ENCODE measurements around the gene SLC39A11.
"Not testable (repeated sequence)": the region's sequence is repeated elsewhere in the genome, so short reads cannot be mapped to it uniquely, and the experiment has no call there.

Gene SLC39A11

DNA sequence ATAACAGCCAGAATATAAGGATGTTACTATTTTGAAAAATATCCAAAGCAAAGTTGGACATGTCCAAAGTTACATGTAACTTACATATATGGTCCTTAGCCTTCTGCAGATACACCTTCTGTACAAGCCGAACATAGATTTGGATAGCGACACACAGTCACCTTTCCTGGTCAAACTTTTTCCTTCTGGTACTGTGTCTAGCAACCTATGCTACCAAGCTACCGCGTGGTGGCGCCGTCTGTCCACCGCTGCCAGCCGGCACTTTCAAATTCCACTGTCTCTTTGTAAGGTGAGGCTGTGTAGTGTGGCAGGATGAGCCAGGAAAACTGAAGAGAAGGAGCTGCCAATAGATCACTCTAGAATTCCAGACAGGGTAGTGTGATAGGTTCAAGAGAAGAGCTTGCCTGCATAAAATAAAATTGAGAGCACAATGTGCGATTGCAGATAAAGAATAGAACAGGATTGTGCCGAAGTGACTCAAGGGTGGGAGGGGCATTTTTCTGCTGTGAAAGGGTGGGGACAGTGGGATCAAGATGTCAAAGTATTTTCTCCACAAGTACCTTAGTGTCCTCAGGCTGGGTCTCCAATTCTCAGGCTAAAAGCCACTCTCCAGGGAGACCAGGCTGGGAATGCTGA, 366.9 kb downstream of the SLC39A11 start:
- DNase-seq = peak; percentile 21

DNA sequence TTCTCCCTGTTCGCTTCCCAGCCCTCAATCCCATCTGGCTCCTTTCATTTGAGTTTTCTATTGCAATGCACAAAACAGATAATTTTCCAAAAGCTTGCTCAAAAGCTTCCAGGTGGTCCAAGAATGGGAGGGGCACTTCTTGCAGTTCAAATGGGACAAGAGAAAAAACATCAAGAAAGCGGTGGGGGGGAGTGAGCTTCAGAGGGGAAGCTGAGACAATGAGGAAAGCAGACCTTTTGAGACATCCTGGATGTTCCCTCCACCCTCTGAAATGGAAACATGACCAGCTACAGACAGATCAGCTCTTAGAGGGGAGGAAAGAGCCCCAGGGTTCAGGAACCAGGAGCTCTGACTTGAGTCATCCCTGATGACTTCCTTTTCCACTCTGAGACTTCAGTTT, 368.2 kb downstream of the SLC39A11 start:
- no peak for DNase-seq

DNA sequence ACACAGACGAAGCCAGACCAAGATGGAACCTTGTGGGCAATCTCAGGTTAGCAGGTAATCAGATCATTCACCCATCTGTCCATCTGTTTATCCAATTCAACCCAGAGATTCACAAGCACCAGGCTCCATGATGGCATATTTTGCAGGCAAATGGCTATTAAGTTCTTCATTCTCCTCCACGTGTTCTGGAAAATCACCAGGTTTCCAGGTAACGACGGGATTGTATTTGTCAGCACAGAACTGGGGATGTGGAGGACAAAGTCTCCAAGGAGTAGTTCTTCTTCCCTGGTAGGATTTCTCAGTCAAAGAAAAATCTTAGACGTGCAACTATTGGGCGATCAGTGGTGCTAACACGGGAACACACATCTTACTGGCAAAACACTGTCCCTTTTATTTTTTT, 368.8 kb downstream of the SLC39A11 start:
- DNase-seq = peak; percentile 6

DNA sequence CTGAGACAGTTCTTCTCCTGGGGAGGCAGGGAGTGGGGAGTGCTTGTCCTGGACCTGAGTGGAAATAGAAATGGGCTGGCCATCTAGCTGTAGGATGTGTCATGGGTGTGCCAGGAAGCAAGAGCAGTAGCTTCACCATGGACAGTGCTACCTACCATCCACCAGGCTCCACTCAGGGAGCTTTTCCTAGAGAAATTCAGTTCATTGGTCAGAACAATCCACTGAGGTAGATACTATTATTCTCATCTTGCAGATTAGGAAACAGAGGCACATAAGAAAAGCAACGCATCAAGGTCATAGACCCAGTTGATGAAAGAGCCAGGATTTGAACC, 372.0 kb downstream of the SLC39A11 start:
- no peak for DNase-seq

DNA sequence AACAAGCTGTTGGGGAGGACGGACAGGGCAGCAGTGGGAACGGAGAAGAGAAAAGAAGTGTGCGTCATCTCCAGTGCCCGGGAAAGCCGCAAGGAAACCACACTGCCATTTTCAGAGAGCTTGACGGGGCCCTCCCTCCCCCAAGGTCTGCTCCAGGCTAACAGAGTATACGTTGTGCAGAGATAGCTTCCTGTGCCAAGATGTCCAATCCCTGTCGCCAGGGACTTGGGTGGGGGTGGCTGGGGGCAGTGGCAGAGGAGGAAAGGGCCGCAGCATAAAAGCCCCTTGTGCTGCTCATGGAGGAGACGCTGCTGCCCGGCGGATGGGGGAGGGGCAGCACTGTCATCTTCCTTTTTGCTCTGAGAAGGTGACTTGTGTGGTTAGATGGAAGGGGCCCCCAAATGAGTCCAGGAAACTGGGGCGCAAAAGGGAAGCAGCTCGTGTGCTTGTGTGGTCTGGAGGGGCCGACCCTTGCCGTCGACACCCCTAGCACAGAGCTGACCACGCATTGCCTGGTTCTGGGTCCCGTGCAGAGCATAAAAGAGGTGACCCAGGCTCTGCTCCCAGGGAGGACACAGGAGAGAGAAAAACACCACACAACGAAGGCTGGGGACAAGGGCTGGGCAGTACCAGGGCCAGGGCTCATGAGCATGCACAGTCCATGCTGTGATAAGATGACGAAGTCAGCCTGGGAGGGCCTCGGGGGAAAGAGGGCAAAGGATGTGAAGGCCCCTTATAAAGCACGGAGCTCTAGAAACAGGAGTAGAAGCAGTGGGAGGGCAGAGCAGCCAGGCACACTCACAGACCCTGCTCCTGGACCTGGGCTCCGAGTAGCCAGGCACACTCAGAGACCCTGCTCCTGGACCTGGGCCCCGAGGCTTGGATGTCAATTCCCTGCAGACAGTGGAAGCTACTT, 372.7 kb downstream of the SLC39A11 start:
- no peak for DNase-seq

- DNase-seq = no peak
Observed at GRCh38 chr17:72719206-72719577, 373.3 kb downstream of the SLC39A11 start.

GRCh38 chr17:72717676-72718075, 374.8 kb downstream of the SLC39A11 start:
- no peak for DNase-seq

DNA sequence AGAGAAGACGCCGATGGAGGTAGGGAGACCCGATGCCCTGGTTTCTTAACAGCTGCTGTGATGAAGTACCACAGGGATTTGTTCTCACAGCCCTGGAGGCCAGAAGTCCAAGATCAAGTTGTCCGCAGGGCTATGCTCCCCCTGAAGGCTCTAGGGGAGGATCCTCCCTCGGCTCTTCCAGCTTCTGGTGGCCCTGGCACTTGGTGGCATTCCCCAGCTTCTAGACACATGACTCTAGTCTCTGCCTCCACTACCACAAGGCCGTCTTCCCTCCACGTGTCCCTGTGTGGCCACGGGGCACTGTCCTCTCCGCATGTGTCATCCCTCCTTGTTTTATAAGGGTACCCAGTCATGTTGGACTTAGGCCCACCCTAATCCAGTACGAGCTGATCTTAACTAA, 375.2 kb downstream of the SLC39A11 start:
- no peak for DNase-seq

- no peak for DNase-seq
Observed at GRCh38 chr17:72715906-72716572, 376.4 kb downstream of the SLC39A11 start.

GRCh38 chr17:72714357-72714966, 378.0 kb downstream of the SLC39A11 start:
- no peak for DNase-seq

DNA sequence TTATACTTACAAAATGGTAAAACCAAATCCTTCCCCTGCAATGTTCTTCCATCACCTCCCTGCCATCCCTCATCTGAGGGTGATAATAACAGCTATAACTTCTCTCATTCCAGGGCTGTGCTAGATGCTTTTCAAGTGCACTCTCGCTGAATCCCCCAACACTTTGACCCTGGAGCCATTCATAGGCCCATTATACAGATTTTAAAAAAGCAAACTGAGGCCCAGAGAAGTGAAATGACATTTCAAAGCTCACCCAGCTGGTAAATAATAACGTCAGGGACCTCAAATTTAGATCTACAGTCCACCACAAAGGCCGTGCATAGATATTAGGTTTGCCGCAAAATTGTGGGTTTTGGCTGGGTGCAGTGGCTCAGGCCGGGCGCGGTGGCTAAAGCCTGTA, 378.8 kb downstream of the SLC39A11 start:
- no peak for DNase-seq

- no peak for DNase-seq
Observed at GRCh38 chr17:72711521-72712310, 380.8 kb downstream of the SLC39A11 start.

GRCh38 chr17:72710834-72711233, 381.7 kb downstream of the SLC39A11 start:
- no peak for DNase-seq

- no peak for DNase-seq
Observed at GRCh38 chr17:72710202-72710601, 382.3 kb downstream of the SLC39A11 start.

- not testable (repeated sequence) for DNase-seq
Observed at GRCh38 chr17:72708682-72709081, 383.8 kb downstream of the SLC39A11 start.

DNA sequence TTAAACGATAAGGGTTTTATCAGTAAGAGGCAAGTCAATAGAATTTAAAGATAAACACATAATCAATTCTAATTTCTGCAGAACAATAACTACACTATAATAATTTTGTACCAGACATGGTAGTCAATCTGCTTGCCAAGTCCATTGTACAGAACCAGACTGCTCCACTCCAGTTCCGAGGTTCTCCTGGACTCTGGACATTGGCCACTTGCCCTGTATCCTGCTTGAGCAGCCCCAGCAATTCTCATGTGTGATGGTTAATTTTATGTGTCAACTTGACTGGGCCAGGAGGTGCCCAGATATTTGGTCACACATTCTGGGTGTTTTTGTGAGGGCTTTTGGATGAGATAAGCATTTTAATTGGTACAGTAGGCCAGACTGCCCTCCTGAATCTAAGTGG, 384.6 kb downstream of the SLC39A11 start:
- DNase-seq = no peak

DNA sequence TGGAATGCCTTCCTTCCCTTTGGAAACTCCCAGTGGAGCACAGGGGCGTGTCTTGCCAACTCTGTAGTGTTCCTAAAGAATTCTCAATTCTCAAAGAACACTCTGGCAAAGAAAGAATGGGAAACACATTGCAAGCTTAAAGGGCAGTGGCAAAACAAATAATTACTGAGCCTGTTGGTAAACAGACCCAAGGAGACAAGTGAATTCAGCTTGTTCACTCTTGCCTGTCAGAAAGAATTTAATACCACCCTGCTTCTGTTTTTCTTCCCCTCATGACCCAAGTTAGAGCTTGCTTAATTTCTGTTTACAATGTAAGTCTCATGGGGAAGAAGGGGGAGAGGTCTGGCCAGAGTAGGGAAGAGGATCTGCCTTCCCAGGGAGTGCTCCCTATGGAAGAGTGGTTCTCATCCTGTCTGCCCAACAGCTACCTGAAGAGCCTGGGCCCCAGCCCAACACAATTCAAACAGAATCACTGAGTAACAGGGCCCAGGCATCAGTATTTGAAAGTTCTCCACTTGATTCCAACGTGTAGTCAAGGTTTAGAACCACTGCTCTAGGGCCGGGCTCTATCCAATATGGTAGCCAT, 386.0 kb downstream of the SLC39A11 start:
- no peak for DNase-seq

- no peak for DNase-seq
Observed at GRCh38 chr17:72705905-72706395, 386.5 kb downstream of the SLC39A11 start.

GRCh38 chr17:72702998-72703397, 389.5 kb downstream of the SLC39A11 start:
- DNase-seq = no peak

DNA sequence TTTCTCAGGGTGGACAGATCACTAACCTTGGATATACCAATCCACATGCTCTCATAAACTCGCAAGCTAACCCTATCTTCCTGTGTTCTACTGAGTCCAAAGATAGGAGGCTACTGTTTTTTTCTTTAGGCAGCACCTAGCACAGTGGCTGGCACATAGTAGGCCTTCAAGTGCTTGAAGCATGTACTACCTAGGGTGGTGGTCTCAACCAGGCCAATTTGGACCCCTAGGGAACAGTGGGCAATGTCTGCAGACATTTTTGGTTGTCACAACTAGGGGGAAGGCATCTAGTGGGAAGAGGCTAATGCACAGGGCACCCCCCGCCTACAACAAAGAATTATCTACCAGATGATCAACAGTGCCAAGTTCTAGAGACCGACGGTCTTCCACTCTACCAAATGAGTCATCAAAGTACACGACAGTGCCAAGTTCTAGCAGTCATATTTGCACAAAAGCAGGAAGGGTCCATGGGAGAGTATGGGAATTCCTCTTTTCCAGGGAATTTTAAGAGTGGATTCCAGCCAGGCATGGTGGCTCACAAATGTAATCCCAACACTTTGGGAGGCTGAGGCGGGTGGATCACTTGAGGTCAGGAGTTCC, 390.3 kb downstream of the SLC39A11 start:
- DNase-seq = no peak

DNA sequence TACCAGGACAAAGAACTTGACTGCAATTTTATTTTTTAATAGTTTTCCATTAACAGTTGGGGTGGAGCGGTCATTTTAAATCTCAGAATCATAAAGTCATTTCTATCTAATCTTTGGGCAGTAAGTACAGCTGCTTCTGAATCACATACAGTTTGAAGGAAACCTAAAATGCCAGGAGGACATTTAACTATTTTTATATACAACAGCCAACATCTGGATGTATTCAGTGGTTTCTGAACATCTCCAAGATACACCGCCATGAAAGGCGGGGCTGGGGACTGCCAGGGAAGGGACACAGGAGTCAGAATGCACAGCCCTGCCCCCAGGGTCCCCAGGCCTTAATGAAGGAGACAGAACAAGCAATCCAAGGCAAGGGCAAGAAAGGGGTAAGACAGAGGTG, 392.3 kb downstream of the SLC39A11 start:
- DNase-seq = no peak

DNA sequence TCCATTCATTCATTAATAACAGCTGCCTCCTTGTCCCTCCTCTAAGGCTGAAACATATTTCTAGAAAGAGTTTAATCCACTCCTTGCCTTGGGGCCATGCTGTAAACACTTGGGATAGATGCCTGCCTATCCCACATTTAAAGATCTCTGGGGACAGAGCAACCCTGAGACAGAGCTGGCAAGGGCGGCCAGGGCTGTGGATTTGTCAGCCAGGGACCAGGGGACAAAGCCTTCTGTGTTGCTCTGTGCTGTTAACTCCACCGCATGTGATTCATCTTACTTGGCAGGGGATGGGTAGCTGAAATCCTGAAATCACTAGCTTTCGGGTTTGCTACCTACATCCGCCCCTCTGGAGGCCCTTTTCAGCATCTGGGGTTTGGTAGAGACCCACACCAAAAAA, 392.9 kb downstream of the SLC39A11 start:
- DNase-seq = no peak

Measured in NCI-H524 treated with DMSO at 0.1 percent for 48 hours (cell line).